Measurements from ENCODE around the gene ADCY10. TPM values are rescaled to one million over a fixed set of nuclear protein-coding genes. Genes with fewer than 3 reads are reported as not detected.

The ADCY10 gene
- total and polyA plus RNA-seq, 9 of the 15 experiments (the other 6 are each of a cell fraction or from before 2014, with no cell fraction given), result 0.08 to 0.86 (median 0.22) TPM

GRCh38 chr1:167933788-167934187 lies 19.9 kb upstream of the ADCY10 start:
- H3K36me3 ChIP-seq (ENCODE audit: control insufficient read depth, insufficient read depth, low read length), result no peaks in the 10 kb centered on the region
- peak overlapping the region; percentile 98; the same call in 2 of the 3 replicates for H3K27ac ChIP-seq (ENCODE audit: extremely low read depth, low read depth, low read length)
- no peaks in the 10 kb centered on the region for H3K9me3 ChIP-seq (replicated peaks; ENCODE audit: control insufficient read depth, insufficient read depth, low read depth, low read length)
- ATAC-seq, result no peak
- WGBS (ENCODE audit: insufficient coverage, low coverage, missing lambda C conversion rate), result 21% methylated on average over 4 of the region's 4 CpGs
- no peaks in the 10 kb centered on the region for H3K27me3 ChIP-seq (ENCODE audit: control insufficient read depth in 2 of 2, insufficient read depth in 2 of 2, low read length in 2 of 2)
- H3K4me3 ChIP-seq, result peak overlapping the region; percentile 81
- no peak for FAIRE-seq
- H4K20me1 ChIP-seq (replicated peaks; ENCODE audit: control insufficient read depth, insufficient read depth, low read length), result 0 out of 2 replicates have a peak, but pooled peaks cover 9% of the 10 kb centered on the region
- ChIA-PET POLR2A (interaction anchor here (0.7 to 1.5 kb wide), 4 partner anchors 10 to 188 kb away, joined by 3 to 5 read pairs (median 3); no protein-coding TSS in a partner anchor), CTCF (ENCODE audit: low intra/inter-chr PET ratio) (no interaction called here)
- peaks cover 97% of the 10 kb centered on the region for H3K79me2 ChIP-seq (ENCODE audit: control insufficient read depth, insufficient read depth, low read length)
- H3K9ac ChIP-seq (ENCODE audit: insufficient read depth in 1 of 2, low read depth in 2 of 2, low read length in 2 of 2), result peak overlapping the region in 1 of 2 experiments; percentile 97; a peak in 2 of 4 replicates
- H3K4me1 ChIP-seq (replicated peaks in 1 of 2; ENCODE audit: control insufficient read depth in 2 of 2, insufficient read depth in 2 of 2, low read length in 2 of 2), result peaks cover 12% of the 10 kb centered on the region in 2 experiments
- intact Hi-C loops (cut with micrococcal nuclease) (loop anchor here (10.0 kb wide), 1 partner anchor 299 kb away; the partner anchor contains the start of gene RCSD1), in situ Hi-C loops (cut with MboI) (no loop called here)
- no peak overlapping the region for H2AFZ ChIP-seq (ENCODE audit: low read depth, low read length)
- no peaks in the 10 kb centered on the region for H3K9me1 ChIP-seq (ENCODE audit: control insufficient read depth, insufficient read depth, low read length)
- DNase-seq (ENCODE audit: extremely low read depth in 1 of 4, low spot score in 3 of 4), result no peak
- H3K4me2 ChIP-seq (ENCODE audit: insufficient read depth, low read length), result peak overlapping the region; percentile 98
- BruUV-seq (replicated peaks), result no TSS peak
- no peak for TF ChIP-seq ZNF639 (CRISPR knock-in tag; conservative IDR thresholded peaks at IDR 0.05 in 1 of 2, IDR thresholded peaks at IDR 0.05 in 1 of 2)
- no peak for TF ChIP-seq ELK1 (CRISPR knock-in tag; IDR thresholded peaks at IDR 0.05)
- TF ChIP-seq NR4A1 (CRISPR knock-in tag; IDR thresholded peaks at IDR 0.05), result no peak
- TF ChIP-seq NR4A1 (tag; IDR thresholded peaks at IDR 0.05), result no peak
- TF ChIP-seq ZNF395 (CRISPR knock-in tag; IDR thresholded peaks at IDR 0.05), result no peak
- 0 out of 2 replicates have a peak, but pooled peaks have one; percentile 24 for TF ChIP-seq GABPB1 (CRISPR knock-in tag; IDR thresholded peaks at IDR 0.05)
- TF ChIP-seq HDAC3 (IDR thresholded peaks at IDR 0.05; ENCODE audit: borderline replicate concordance, partially characterized antibody), result peak; percentile 34
- TF ChIP-seq SIX5 (IDR thresholded peaks at IDR 0.05; ENCODE audit: borderline replicate concordance in 1 of 2, insufficient read depth in 1 of 2, low read depth in 1 of 2, low read length in 2 of 2), result no peak
- no peak for TF ChIP-seq FOSL1 (tag; conservative IDR thresholded peaks at IDR 0.05)
- no peak for TF ChIP-seq NR0B1 (IDR thresholded peaks at IDR 0.05; ENCODE audit: partially characterized antibody)
- TF ChIP-seq MIER1 (IDR thresholded peaks at IDR 0.05; ENCODE audit: low read depth), result no peak
- no peak for TF ChIP-seq TOE1 (IDR thresholded peaks at IDR 0.05; ENCODE audit: borderline replicate concordance)
- no peak for TF ChIP-seq TOE1 (CRISPR knock-in tag; IDR thresholded peaks at IDR 0.05; ENCODE audit: borderline replicate concordance, low read depth)
